Astrocyte (in vitro differentiated cells and primary cell): Measurements from ENCODE around the gene FBXL16. TPM values are rescaled to one million over a fixed set of nuclear protein-coding genes. Genes with fewer than 3 reads are reported as not detected.

Source experiments
- DNase-seq: peaks from one replicate; pipeline ENCODE4 v3.0.0-alpha.2; 2010; ENCODE audit warnings: low read depth
- FAIRE-seq: peaks from 2 replicates; lab custom pipeline; 2011; peaks lifted over from hg19 to GRCh38; lab: Jason Lieb, UNC
- H2AFZ ChIP-seq: 2 replicates; pipeline ENCODE4 v1.6.0; 2012; ENCODE audit warnings: low read depth, low read length, inconsistent platforms
- H3K27ac ChIP-seq: 2 replicates; pipeline ENCODE4 v1.5.1; 2011; ENCODE audit warnings: low read depth, low read length, inconsistent platforms
- H3K27me3 ChIP-seq: 2 replicates; pipeline ENCODE4 v1.6.0; 2011; ENCODE audit warnings: low read length, inconsistent platforms; ENCODE audit not compliant: insufficient read depth
- H3K36me3 ChIP-seq: 2 replicates; pipeline ENCODE4 v1.5.1; 2011; ENCODE audit warnings: low read length, inconsistent platforms; ENCODE audit not compliant: insufficient read depth
- H3K4me1 ChIP-seq: 2 replicates; pipeline ENCODE4 v1.5.1; 2011; ENCODE audit warnings: low read length, inconsistent platforms; ENCODE audit not compliant: insufficient read depth
- H3K4me2 ChIP-seq: 2 replicates; pipeline ENCODE4 v1.6.0; 2012; ENCODE audit warnings: low read length, inconsistent platforms
- H3K4me3 ChIP-seq: 2 replicates; pipeline ENCODE4 v1.5.1; 2011; ENCODE audit warnings: low read depth, mild to moderate bottlenecking, low read length, inconsistent platforms; ENCODE audit not compliant: insufficient read depth
- H3K79me2 ChIP-seq: 2 replicates; pipeline ENCODE4 v1.6.0; 2012; ENCODE audit warnings: mild to moderate bottlenecking, low read length, inconsistent platforms; ENCODE audit not compliant: insufficient read depth
- H3K9ac ChIP-seq: 2 replicates; pipeline ENCODE4 v1.6.0; 2012; ENCODE audit warnings: mild to moderate bottlenecking, low read length, inconsistent platforms
- H3K9me3 ChIP-seq: 2 replicates; pipeline ENCODE4 v1.5.1; 2012; ENCODE audit warnings: low read depth, mild to moderate bottlenecking, low read length, inconsistent platforms; ENCODE audit not compliant: insufficient read depth
- H4K20me1 ChIP-seq: 2 replicates; pipeline ENCODE4 v1.6.0; 2012; ENCODE audit warnings: low read length, inconsistent platforms; ENCODE audit not compliant: insufficient read depth
- H3K27ac Mint-ChIP-seq: one replicate; pipeline ENCODE4 v1.8.0; 2021; ENCODE audit warnings: mild to moderate bottlenecking, mixed read lengths; ENCODE audit not compliant: unreplicated experiment
- H3K27me3 Mint-ChIP-seq: one replicate; pipeline ENCODE4 v1.8.0; 2021; ENCODE audit warnings: low read depth, mixed read lengths; ENCODE audit not compliant: unreplicated experiment
- H3K36me3 Mint-ChIP-seq: one replicate; pipeline ENCODE4 v1.8.0; 2021; ENCODE audit warnings: low read depth, mixed read lengths; ENCODE audit not compliant: unreplicated experiment
- H3K4me1 Mint-ChIP-seq: one replicate; pipeline ENCODE4 v1.8.0; 2021; ENCODE audit warnings: low read depth, mixed read lengths; ENCODE audit not compliant: unreplicated experiment
- H3K4me3 Mint-ChIP-seq: one replicate; pipeline ENCODE4 v1.8.0; 2021; ENCODE audit warnings: mild to moderate bottlenecking, moderate library complexity, mixed read lengths; ENCODE audit not compliant: unreplicated experiment
- H3K9me3 Mint-ChIP-seq: one replicate; pipeline ENCODE4 v1.8.0; 2021; ENCODE audit warnings: mild to moderate bottlenecking, mixed read lengths; ENCODE audit not compliant: unreplicated experiment
- EZH2 ChIP-seq: IDR thresholded peaks from 2 replicates; pipeline ENCODE4 v1.6.1; 2012; ENCODE audit warnings: mild to moderate bottlenecking, low read length, inconsistent platforms; ENCODE audit not compliant: insufficient read depth
- total RNA-seq: library from RNA; stranded (reverse); gene quantifications from 2 replicates; pipeline ENCODE4 v1.2.1, GENCODE V29; 2021
- TF ChIP-seq, protein P1 (sequence below): IDR thresholded peaks from 2 replicates; pipeline ENCODE4 v1.5.1; 2011; ENCODE audit warnings: low read depth, mild to moderate bottlenecking, inconsistent platforms, low read length, moderate library complexity; ENCODE audit not compliant: insufficient read depth

FBXL16 gene
- total RNA-seq, 1 donor from 2014 or later = 5.2 TPM

DNA sequence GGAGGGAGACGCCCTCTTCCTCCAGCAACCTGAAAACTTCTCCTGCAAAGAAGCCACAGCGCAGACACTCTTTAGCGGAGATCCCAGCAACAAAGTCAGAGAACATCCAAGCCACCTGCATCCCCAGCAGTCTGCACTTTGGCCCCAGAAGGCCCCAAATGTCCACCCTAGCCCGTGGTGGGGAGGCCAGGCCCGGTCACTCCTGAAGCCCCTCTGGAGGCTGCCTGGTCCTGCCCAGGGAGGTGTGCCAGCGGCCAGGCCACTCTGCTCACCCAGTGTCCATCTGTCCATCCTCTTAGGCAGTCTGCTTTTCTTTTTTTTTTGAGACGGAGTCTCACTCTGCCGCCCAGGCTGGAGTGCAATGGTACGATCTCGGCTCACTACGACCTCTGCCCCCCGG is 26.7 kb upstream of the FBXL16 start:
- H3K4me2 ChIP-seq = no peak overlapping the region
- TF ChIP-seq, protein P1, sequence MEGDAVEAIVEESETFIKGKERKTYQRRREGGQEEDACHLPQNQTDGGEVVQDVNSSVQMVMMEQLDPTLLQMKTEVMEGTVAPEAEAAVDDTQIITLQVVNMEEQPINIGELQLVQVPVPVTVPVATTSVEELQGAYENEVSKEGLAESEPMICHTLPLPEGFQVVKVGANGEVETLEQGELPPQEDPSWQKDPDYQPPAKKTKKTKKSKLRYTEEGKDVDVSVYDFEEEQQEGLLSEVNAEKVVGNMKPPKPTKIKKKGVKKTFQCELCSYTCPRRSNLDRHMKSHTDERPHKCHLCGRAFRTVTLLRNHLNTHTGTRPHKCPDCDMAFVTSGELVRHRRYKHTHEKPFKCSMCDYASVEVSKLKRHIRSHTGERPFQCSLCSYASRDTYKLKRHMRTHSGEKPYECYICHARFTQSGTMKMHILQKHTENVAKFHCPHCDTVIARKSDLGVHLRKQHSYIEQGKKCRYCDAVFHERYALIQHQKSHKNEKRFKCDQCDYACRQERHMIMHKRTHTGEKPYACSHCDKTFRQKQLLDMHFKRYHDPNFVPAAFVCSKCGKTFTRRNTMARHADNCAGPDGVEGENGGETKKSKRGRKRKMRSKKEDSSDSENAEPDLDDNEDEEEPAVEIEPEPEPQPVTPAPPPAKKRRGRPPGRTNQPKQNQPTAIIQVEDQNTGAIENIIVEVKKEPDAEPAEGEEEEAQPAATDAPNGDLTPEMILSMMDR = no peak
- no peak for TF ChIP-seq EZH2
- no peak overlapping the region for H2AFZ ChIP-seq
- H3K27me3 ChIP-seq = no peaks in the 10 kb centered on the region
- Mint-ChIP-seq H3K4me1 (no peaks in the 10 kb centered on the region), H3K36me3 (peaks cover 12% of the 10 kb centered on the region), H3K4me3 (no peak overlapping the region), H3K27ac (no peak overlapping the region), H3K27me3 (no peaks in the 10 kb centered on the region), H3K9me3 (no peaks in the 10 kb centered on the region)
- no peak overlapping the region for H3K4me3 ChIP-seq
- no peak overlapping the region for H3K27ac ChIP-seq
- no peaks in the 10 kb centered on the region for H3K79me2 ChIP-seq
- no peak overlapping the region for H3K9ac ChIP-seq
- H3K4me1 ChIP-seq = peaks cover 8% of the 10 kb centered on the region
- H3K36me3 ChIP-seq = peaks cover 4% of the 10 kb centered on the region
- no peak for DNase-seq
- H4K20me1 ChIP-seq = no peaks in the 10 kb centered on the region
- no peaks in the 10 kb centered on the region for H3K9me3 ChIP-seq
- FAIRE-seq = no peak

DNA sequence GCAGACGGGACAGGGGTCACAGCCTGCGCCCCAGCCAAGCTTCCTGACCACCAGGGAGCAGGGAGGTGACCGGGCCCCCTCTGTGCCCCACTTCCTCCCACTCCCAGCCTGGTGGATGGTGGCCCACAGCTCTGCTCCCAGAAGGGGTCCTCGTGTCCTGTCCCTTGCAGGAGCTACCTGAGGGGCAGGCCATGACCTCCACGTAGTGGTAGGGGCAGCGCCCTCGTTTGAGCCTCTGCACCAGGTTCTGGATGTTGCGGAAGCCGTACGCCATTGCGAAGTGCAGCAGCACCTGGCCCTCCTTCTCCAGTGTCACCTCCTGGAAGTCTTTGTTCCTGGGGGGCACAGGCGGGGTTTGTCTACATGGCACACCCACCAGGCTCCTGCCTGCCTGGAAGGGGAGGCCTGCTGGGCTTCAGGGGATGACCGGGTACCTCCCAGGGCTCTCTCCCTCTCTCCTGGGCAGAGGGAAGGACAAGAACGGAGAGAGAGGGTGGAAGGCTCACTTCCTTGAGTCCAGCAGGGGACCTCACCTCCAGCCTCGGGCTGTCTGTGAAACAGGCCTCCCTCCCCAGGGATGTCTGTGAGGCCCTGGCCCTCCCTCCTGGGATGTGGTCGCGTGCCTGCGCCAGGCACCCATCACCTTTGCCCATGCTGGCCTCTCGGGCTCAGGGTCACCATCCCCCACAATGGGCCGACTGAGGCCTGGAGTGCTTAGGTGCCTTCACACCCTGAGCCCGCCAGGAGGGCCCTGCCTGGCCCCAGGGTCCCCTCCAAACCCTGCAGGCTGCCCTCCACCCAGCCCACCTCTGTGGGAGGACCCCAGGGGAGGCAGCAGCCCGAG is 25.3 kb upstream of the FBXL16 start:
- Histone ChIP-seq H3K27me3 (no peaks in the 10 kb centered on the region), H3K27ac (no peak overlapping the region), H3K4me1 (peaks cover 12% of the 10 kb centered on the region), H3K9me3 (no peaks in the 10 kb centered on the region), H3K79me2 (no peaks in the 10 kb centered on the region), H3K36me3 (peaks cover 3% of the 10 kb centered on the region), H3K4me3 (no peak overlapping the region), H3K4me2 (no peak overlapping the region), H4K20me1 (no peaks in the 10 kb centered on the region), H2AFZ (no peak overlapping the region), H3K9ac (no peak overlapping the region)
- Mint-ChIP-seq H3K36me3 (peaks cover 8% of the 10 kb centered on the region), H3K9me3 (no peaks in the 10 kb centered on the region), H3K27ac (no peak overlapping the region), H3K4me3 (no peak overlapping the region), H3K4me1 (no peaks in the 10 kb centered on the region), H3K27me3 (no peaks in the 10 kb centered on the region)
- no peak for FAIRE-seq
- no peak for DNase-seq
- TF ChIP-seq, protein P1 = no peak
- TF ChIP-seq EZH2 = no peak
